Astrocyte (in vitro differentiated cells and primary cell): ENCODE results near the gene FLRT2.

ENCODE experiments used
- CTCF ChIP-seq: IDR thresholded peaks from 2 replicates; pipeline ENCODE4 v1.5.1; 2011; ENCODE audit warnings: low read depth, mild to moderate bottlenecking, inconsistent platforms, low read length, moderate library complexity; ENCODE audit not compliant: insufficient read depth
- EZH2 ChIP-seq: IDR thresholded peaks from 2 replicates; pipeline ENCODE4 v1.6.1; 2012; ENCODE audit warnings: mild to moderate bottlenecking, low read length, inconsistent platforms; ENCODE audit not compliant: insufficient read depth

- TF ChIP-seq CTCF (no peak), EZH2 (no peak)
Measured at GRCh38 chr14:85517114-85517688, 12.7 kb upstream of the FLRT2 start.
